Measurements from ENCODE around the gene MRPL14.

- TF ChIP-seq CTCF (conservative IDR thresholded peaks at IDR 0.05; ENCODE audit: low read depth, low read length), result no peak
- TF ChIP-seq POLR2A (IDR thresholded peaks at IDR 0.05; ENCODE audit: low read depth, low read length), result no peak; the same call in 1 of the 2 replicates
- no peak for TF ChIP-seq MAZ (IDR thresholded peaks at IDR 0.05; ENCODE audit: borderline replicate concordance, low read depth, low read length)
- no peak for TF ChIP-seq ELK1 (IDR thresholded peaks at IDR 0.05; ENCODE audit: borderline replicate concordance, low read depth, low read length)
- no peak for TF ChIP-seq RFX5 (IDR thresholded peaks at IDR 0.05; ENCODE audit: low read depth, low read length)
- no peak for TF ChIP-seq RAD21 (IDR thresholded peaks at IDR 0.05; ENCODE audit: low read length)
- TF ChIP-seq SMC3 (IDR thresholded peaks at IDR 0.05; ENCODE audit: low read depth, low read length), result no peak
- TF ChIP-seq RCOR1 (IDR thresholded peaks at IDR 0.05; ENCODE audit: insufficient replicate concordance, low read length), result no peak
- no peak for TF ChIP-seq MAFK (IDR thresholded peaks at IDR 0.05; ENCODE audit: low read depth, low read length)
- no peak for TF ChIP-seq CEBPB (IDR thresholded peaks at IDR 0.05; ENCODE audit: low read depth, low read length)
- no peak for TF ChIP-seq CHD1 (IDR thresholded peaks at IDR 0.05; ENCODE audit: low read depth, low read length)
Measured at GRCh38 chr6:44073612-44074438, 53.4 kb downstream of the MRPL14 start.

Measured in IMR-90 (cell line).